NOMO-1 treated with dmso at 0.1 percent for 144 hours (cell line): Measurements from ENCODE around the gene TENM4.
"Not testable (repeated sequence)": the region's sequence is repeated elsewhere in the genome, so short reads cannot be mapped to it uniquely, and the experiment has no call there.

Experiments
- DNase-seq: peaks from one replicate; lab custom pipeline; 2025; ENCODE audit not compliant: unreplicated experiment; lab: John Stamatoyannopoulos, UW

TENM4 gene

DNA sequence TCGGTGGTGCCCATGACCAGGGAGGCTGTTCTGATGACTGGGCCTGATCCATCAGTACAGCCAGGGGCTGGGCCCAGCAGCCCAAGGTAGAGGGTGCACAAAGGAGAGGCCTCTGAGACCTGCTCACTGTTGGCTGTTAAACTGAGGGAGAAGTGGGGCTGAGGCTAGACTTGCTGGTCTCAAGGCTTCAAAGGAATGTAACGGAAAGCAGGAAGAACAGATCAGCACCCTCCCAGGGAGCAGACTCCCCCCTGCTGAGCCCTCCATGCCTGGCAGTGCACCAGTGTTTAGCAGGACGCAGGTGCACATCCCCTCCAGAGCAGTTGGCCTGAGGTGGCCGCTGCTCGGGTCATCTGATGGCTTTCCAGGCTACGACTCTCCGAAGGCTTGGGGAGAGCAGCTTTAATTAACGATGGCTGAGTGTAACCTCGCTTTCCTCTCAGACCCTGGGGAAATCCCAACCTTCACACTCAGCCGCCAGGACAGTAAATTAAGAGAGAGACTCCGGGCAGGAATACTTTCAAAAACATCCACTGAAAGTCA, 610.5 kb downstream of the TENM4 start:
- DNase-seq: no peak

DNA sequence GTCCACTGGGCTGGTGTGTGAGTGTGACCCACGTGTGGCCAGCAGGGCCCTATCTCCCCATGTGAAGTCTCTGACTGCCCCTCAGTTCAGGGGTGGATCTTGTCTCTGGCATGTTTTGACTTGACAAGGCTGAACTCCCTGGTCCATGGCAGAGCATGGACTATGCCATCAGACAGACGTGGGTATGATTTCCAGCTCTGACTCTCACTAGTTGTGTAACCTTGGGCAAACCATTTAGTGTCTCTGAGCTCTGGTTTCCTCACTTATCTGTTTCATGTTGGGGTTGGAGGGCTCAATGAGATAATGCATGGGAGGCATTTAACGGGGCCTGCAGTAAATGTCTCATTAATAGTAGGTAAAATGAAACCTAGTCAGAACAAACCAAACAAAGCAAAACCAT, 611.7 kb downstream of the TENM4 start:
- no peak for DNase-seq

DNA sequence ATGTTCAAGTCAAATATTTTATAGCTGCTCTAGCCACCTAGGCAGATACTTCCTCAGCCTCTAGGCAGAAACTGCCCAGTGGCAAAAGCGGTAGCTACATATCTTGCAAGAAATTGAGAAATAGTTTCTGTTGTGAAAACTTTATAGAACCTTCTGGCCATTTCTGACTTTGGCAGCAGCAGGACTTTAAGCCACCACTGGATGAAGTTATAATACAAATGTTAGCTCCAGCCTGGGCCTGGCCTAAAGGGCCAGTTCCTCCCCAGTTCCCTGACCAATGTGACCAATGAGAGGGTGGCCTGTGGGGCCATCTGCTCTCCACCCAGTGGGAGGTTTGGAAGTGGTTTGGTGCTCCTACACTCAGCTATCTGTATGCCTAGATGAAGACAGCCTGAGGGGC, 612.2 kb downstream of the TENM4 start:
- DNase-seq: peak; percentile 73

DNA sequence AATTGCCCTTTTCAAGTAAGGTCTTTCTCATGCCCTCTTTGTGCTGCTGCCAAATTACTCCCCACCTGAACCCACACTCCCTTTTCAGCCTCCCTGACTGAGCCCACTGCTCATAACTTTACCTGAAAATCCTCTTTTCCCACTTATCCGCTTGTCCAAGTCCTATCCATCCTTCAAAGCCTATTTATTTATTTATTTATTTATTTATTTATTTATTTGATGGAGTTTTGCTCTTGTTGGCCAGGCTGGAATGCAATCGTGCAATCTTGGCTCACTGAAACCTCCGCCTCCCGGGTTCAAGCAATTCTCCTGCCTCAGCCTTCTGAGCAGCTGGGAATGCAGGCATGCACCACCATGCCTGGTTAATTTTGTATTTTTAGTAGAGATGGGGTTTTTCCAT, 613.5 kb downstream of the TENM4 start:
- DNase-seq: not testable (repeated sequence)

DNA sequence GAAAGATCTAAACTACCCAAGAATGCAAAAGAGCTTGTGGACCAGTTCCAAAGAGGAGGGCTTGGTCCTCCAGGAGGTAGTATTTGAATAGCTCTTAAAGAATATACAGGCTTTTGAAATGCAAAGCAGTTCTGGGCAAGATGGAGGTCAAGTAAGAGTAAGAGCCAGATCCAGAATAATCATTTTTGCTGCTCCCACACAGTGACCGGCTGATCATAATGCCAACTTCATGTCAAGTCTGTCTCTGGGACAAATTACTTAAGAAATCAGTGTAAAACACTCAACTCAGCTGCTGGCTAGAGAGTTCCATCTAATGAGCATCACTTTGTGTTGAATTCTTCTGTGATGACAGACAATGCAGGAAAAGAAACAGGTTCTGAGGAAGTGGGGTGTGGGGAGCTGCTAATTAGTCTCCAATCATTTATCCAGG, 615.2 kb downstream of the TENM4 start:
- no peak for DNase-seq

DNA sequence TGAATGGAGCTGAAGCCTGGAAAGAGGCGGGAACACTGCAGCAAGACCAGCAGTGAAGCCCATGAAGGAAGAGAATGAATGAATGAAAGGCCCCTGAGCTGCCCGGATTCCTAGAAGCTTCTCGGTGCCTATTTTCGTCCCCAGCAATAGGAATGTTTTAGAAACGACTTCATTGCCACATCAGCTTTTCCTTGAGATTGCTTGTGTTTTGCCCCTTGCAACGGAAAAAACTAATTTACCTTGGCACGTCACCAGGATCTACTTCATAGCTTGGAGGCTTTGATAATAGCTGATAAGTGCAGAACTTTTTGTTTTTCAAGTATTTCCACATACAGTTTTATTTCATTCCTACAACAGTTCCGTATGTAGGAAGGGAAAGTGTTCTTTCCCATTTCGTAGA, 617.2 kb downstream of the TENM4 start:
- DNase-seq: no peak

DNA sequence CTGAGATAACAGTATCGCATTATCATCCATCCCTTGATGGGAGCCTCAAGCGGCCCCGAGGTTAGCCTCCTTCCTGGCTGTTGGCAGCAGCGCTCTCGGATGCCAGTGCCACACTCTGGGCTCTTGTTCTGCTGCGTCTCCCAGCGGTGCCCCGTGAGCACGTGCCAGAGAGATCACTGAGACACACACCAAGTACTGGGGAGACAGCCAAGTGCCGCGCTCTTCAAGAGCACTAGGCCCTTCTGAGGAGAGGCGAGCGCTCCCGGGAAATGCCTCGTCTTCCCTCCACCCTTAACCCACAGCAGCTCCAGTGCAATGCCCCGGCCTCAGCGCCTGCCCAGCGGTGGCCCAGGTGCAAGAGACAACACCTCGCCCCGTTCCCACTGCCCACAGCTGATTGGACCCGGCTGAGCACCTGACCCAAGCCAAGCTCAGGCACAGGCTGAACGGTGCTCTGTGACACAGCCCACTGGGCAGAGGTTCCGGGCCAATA, 617.9 kb downstream of the TENM4 start:
- DNase-seq: no peak

DNA sequence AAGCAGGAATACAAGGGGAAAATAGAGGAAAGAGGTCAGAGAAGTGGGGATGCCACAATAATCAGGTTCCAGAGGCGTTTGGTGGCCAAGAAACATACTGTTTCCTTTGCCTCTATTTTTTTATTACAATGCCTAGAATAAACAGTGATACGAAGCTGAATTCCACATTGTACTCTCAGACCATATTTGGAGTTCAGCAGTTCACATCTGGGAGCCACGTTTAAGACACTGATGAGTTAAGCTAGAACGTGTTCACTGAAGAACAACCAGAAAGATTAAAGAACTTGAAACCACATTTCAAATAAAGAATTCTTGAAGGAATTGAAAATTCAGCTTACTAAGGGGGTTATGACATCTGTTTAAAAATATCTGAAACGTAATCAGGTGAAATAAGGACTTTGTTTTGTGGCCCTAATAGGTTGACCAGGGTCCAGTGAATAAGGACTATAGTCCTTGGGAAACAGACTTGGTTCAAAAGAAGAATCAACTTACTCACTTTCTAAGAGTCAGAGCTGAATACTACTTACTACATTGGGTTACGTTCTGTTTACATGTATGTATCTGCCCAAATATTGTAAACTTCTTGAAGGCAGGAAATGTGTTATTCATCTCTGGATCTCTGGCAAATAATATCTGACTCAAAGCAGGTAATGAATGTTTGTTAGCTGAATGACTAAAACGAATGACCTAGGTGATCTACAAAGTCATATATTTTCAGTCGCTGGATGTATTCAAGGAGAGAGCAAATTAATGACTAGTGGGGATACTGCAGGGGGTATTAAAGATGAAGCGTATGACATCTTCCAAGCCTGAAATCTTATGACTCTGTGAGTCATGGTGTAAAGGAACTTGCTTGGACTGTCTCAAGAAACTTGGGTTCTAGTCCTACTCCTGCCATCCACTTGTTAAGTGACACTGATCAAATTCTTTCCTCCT, 619.2 kb downstream of the TENM4 start:
- no peak for DNase-seq

DNA sequence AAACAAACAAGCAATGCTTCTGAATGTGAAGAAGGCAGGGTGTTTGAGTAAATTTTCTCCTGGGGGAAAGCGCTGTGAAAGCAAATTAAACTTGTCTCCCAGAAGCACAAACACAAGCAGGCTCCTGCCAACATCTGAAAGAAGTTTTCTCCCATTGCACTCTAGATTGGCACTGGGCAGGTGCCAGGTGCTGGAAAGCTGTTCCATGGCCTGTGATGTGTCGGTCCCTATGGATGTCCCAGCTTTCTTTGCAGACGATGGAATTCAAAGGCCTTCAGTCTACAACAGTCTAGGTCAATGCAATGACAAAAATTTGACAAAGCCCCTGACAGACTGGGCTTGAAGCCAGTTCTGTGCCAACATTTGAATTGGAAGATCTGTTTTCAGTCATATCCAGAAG, 620.1 kb downstream of the TENM4 start:
- DNase-seq: no peak

DNA sequence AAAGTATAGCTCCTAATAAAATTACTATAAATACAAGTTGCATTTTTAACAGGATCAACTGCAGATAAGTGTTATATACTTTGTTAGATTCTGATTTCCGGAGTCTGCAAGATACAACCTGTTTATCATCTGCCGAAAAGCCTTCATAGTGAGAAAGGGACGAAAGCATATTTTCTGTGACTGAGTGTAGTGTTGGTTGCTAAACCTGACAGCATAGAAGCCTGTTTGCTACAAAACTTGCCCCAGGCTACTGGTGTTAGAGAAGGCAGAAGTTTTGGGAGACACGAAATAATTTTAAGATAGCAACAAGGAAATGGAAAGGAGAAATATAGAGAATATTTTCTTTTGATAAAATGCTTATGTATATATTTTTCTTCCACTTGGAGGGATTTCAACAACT, 622.6 kb downstream of the TENM4 start:
- no peak for DNase-seq

DNA sequence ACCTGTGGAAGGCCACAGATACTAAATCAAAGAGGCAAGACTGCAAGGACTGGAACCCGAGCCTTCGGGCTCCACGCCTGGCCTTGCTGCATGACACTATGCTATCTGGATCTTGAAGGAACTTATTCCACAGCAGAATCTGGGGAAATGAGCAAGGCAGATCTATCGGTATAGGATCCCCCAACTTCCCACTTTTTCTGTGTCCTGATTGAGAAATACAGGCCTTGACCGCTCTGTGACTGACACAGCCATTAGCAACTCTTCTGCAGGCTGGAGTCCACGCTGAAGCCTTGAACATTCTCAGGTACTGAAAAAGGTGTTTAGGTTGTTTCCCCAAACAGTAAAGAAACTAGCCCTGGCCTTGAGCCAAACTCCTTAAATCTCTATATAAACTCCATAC, 625.0 kb downstream of the TENM4 start:
- no peak for DNase-seq

DNA sequence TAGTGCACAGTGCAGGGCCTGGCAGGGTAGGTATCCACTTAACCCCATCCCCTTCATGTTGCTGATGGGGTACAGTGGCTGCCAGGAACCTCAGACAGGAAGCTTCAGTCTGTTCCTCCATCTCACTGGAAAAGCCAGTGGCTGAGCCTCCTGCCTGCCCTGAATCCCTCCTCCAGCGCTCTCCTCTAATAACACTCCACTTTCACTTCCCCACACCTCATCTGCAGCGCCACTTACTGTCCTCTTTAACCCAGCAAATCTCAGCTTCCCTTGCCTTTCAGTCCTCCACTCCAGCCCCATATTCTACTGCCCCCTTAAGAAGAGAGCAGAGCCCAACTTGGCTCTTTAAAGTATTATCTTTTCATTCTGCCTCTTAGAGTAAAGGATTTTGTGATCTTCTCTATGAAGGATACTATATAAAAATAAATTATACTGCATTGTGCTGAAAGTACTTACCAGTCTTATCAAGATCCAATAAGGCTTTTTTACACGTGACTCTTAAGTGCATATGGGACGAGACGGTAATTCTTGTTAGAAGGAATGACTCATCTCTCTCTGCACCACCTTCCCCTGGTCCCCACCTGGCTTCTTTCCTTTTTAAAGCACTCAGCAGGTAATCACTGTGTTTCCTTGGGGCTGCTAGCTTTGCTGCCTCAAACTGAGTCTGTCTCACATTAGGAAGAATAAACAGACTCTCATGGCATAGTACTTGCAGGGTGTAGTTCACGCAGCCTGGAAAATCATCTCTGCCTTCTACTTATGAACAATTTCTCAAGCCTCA, 628.1 kb downstream of the TENM4 start:
- peak; percentile 77 for DNase-seq

DNA sequence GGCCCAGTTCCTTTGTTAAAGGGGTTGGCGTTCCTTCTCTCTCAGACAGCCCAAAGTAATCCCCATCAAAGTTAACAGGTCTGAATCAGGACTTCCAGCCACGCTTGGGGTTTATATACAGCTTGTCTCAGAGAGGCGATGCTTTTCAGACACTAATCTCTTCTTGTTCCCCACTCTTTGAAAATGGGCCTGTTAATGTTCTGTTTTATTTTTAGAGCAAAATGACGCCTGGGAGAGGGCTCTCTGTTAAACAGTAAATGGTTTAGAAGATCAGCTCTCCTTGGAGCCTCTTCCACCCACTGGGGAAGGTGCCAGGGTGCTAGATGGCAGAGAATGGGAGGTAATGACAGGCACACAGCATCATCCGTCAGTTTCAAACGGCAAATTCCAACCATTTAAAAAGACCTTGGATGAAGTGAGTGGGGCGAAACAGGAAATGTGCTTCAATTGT, 630.2 kb downstream of the TENM4 start:
- no peak for DNase-seq

DNA sequence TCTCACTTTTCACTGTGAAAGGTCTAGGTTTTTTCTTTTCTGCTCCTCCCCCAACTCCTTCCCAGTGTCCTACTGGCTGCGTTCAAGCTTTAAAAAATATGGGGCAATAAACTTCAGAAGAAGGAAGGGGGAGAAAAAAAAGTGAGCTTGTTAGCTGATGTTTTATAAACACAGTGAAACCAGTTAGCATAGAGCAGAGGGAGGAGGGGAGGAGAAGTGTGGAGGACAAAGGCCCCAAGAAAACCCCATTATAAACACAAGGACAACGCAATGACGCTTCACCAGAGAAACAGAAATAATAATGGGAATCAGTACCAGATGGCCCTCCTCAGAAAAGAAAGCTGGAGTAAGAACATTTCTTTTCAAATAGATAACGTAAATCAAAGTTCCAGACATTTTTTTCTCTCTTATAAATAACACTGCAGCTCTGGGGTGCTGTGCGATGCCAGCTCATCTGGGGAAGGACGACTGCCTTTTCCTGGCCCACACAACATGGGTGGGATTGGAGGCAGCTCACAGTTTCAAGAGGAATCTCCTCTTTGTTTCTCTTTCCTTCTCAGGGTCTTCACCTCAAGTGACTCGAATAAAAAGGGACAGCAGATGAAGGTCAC, 630.8 kb downstream of the TENM4 start:
- no peak for DNase-seq

DNA sequence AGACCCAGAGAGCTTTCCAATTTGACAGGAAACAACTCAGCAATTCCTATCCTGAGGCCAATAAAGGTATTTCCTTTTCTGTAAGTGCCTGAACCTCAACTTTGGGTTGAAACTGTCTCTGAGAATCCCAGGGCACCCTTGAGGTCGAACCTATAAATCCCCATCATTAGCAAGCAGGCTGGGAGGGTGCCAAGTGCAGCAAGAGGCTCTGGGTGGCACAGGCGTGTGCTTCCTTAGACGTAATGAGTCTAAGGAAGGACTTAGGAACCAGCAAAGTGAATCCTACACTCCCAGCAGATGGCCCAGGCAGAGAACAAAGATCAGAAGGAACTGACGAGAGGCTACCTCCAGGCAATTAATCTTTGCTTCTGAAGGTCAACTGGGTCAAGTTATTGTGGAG, 631.9 kb downstream of the TENM4 start:
- no peak for DNase-seq

DNA sequence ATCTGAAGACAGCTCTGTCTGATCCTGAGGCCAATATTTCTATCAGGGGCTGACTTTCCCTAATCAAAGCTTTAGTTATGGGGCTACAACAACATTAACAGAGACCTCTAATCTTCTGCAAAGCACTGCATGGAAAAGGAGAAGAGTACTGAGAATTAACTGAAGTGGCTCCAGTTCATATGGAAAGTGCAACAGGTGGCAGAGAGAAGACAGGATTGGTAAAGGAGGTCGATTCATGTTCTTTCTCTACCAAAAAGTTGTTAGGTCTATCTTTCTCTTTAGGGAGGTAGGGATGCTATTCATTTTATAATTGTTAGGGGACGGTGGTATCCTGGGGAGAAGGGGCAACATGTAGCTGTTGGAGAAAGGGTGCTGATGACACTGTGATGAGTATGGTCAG, 633.5 kb downstream of the TENM4 start:
- no peak for DNase-seq

DNA sequence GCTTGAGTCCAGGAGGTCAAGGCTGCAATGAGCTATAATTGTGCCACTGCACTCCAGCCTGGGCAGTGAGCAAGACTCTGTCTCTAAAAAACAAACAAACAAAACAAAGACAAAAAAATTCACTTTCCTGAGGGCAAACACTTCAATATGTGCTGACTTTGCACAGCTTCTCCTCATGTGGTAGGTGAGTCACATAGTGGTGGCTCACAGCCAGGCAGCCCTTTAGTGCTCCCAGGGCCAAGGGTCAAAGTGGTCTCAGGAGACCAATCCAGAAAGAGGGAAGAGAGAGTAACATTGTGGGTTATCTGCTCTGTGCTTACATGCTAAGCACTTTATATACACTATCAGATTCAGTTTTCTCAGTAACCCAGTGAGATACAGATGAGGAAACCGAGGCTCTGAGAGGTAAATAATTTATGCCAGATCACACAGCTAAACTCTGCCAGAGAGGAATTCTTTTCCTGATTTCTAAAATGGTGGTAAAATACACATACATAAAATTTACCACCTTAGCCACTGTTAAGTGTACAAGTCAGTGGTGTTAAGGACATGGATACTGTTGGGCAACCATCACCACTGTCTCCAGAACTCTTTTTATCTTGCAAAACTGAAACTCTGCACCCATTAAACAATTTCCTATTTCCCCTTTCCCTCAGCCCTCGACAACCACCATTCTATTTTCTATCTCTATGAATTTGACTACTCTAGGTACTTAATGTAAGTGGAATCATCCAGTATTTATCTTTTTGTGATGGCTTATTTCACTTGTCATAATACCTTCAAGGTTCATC, 634.4 kb downstream of the TENM4 start:
- peak; percentile 66 for DNase-seq

DNA sequence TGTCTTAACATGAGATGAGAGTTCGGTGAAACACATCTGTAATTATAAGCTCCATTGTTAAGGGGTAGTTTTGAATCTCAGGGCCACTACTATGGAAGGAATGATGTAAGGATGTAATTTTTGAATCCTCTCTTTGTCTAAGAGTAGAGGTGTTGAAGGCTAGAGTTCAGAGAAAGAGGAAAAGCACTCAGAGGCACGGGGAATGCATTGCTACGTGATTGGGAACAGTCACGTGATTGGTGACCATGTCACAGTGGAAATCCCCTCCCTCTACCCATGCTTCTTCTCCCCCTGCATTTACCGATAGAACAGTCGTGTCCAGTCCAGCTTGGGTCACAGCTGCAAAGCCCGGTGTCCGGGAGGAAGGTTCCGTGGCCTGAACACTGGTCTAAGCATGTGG, 635.8 kb downstream of the TENM4 start:
- DNase-seq: no peak

DNA sequence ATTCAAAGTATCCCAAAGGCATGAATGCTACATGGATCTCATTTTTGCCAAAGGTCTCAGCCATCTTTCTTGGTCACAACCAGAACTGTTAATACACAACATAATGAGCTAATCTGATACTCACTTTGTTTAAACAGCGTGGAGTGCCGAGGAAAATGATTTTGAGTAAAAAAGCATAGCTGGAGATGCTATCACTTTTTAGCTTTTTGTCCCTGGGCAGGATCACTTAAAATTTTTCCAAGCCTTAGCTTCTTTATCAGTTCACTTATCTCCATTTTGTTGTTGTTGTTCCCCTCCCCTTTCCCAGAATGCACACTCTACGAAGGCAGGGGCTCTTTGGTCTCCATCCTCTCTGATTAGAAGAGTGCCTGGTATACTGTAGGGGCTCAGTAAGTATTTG, 636.8 kb downstream of the TENM4 start:
- DNase-seq: no peak

DNA sequence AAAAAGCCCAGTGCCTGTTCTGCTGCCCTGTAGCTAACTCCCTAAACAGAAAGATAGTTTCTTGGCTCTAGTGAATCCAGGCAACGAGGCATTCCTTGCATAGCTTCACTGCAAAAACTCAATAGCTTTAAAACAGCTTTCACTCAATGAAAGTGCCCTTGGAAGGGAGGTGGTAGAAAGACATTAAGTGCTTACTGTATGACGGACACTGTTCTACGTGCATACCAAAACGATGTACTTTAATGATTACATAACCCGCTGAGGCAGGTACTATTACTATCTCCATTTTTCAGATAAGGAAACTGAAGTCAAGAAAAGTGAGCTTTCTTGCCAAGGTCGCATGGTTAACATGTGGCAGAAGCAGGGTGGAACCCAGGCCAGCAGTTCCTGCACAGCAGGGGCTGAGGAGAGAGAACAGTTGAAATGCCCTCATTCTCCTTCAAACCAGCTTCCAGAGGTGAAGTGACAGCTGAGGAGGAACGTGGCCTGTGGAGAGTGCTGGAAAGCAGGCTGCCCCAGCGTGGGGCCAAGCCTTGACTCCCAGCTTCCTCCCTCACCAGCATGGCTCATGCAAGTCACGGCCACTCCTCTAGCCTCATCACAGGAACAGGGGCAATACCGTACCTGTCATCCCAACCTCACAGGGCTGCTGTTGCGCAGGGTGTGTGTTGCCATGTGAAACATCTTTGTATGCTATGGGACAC, 638.6 kb downstream of the TENM4 start:
- no peak for DNase-seq
